HCT116 (cell line): Measurements from ENCODE around the gene TNFRSF21. TPM values are rescaled to one million over a fixed set of nuclear protein-coding genes. Genes with fewer than 3 reads are reported as not detected.

Source experiments
- ATAC-seq: fragments of 200-7000 bp; cut with Tn5 transposase; 2 replicates; pipeline ENCODE4 v1.9.1; 2020; ENCODE audit warnings: mild to moderate bottlenecking, moderate library complexity
- BruUV-seq: library from RNA; stranded (reverse); fragments of 400-500 nt; replicated peaks from 2 replicates; lab custom pipeline; 2021; lab: Mats Ljungman, UMichigan
- CTCF ChIA-PET: fragments of 300-600 bp; sonication (Branson Sonifier 250); formaldehyde crosslinking; loops from one replicate; lab custom pipeline; 2021; ENCODE audit warnings: antibody characterized with exemption; lab: Charles Lee
- POLR2A ChIA-PET: fragments of 300-600, 350-600 bp; sonication (Branson Sonifier 250); formaldehyde crosslinking; loops from one replicate; lab custom pipeline; 2021; ENCODE audit warnings: antibody characterized with exemption; lab: Charles Lee
- RAD21 ChIA-PET, 2 experiments: fragments of 300-600 bp; sonication (Branson Sonifier 250); formaldehyde crosslinking; loops; one replicate each; lab custom pipeline; 2023; ENCODE audit warnings: low total read pairs in 2 of 2; ENCODE audit not compliant: uncharacterized antibody in 2 of 2, unreplicated experiment in 2 of 2, low non-redundant PET in 1 of 2; lab: Charles Lee
- DNase-seq: peaks from one replicate; pipeline ENCODE4 v3.0.0-alpha.2; 2010; ENCODE audit warnings: low read depth, low spot score
- H2AFZ ChIP-seq: fragments of 200-600 bp; shearing (Covaris generic), sonication (generic); 2 replicates; pipeline ENCODE4 v1.6.1; 2017; ENCODE audit warnings: low read depth, mixed run types, mixed read lengths, antibody characterized with exemption, low read length; ENCODE audit not compliant: poor library complexity, severe bottlenecking
- H3K27ac ChIP-seq: 2 replicates; pipeline ENCODE4 v1.5.1; 2012; ENCODE audit warnings: low read depth, low read length
- H3K27me3 ChIP-seq: fragments of 200-600 bp; sonication (generic); 2 replicates; pipeline ENCODE4 v1.6.1; 2016; ENCODE audit warnings: mixed run types, low read length, mixed read lengths; ENCODE audit not compliant: insufficient read depth
- H3K36me3 ChIP-seq, 2 experiments: fragments of 200-500 bp in 1 of 2; fragments of 200-600 bp in 1 of 2; sonication (Bioruptor generic) in 1 of 2; sonication (generic) in 1 of 2; 2 replicates each; pipeline versions ENCODE4 v1.5.1 to v1.6.1; 2014 to 2016; ENCODE audit warnings: low read length in 2 of 2, inconsistent platforms in 1 of 2, mixed read lengths in 1 of 2, mixed run types in 1 of 2; ENCODE audit not compliant: insufficient read depth in 2 of 2, control insufficient read depth in 1 of 2
- H3K4me1 ChIP-seq, 2 experiments: fragments of 200-600 bp in 1 of 2; sonication (generic) in 1 of 2; 2 replicates each; pipeline versions ENCODE4 v1.5.1 to v1.6.1; 2012 to 2017; ENCODE audit warnings: low read length in 2 of 2, inconsistent platforms in 1 of 2, mild to moderate bottlenecking in 1 of 2, mixed read lengths in 1 of 2, mixed run types in 1 of 2, moderate library complexity in 1 of 2; ENCODE audit not compliant: insufficient read depth in 2 of 2, control insufficient read depth in 1 of 2
- H3K4me2 ChIP-seq: fragments of 200-600 bp; sonication (generic); 2 replicates; pipeline ENCODE4 v1.6.1; 2017; ENCODE audit warnings: mixed run types, low read length, mixed read lengths
- H3K4me3 ChIP-seq, 2 experiments: fragments of 200-600 bp in 1 of 2; sonication (generic) in 1 of 2; replicated peaks in 1 of 2; 2 replicates each; pipeline ENCODE4 v1.5.1; 2011 to 2016; ENCODE audit warnings: low read length in 2 of 2, control low read depth in 1 of 2, low read depth in 1 of 2, mild to moderate bottlenecking in 1 of 2, mixed read lengths in 1 of 2, mixed run types in 1 of 2
- H3K79me2 ChIP-seq: fragments of 200-600 bp; sonication (generic); 2 replicates; pipeline ENCODE4 v1.6.1; 2017; ENCODE audit warnings: mild to moderate bottlenecking, mixed run types, low read length, moderate library complexity, mixed read lengths; ENCODE audit not compliant: insufficient read depth
- H3K9ac ChIP-seq: fragments of 200-600 bp; sonication (generic); 2 replicates; pipeline ENCODE4 v1.6.1; 2016; ENCODE audit warnings: low read length, mixed read lengths
- H3K9me2 ChIP-seq: fragments of 200-600 bp; sonication (generic), shearing (Covaris generic); 2 replicates; pipeline ENCODE4 v1.6.1; 2017; ENCODE audit warnings: mixed run types, mild to moderate bottlenecking, moderate library complexity; ENCODE audit not compliant: insufficient read depth
- H3K9me3 ChIP-seq, 2 experiments: fragments of 200-500 bp in 1 of 2; fragments of 200-600 bp in 1 of 2; sonication (Bioruptor generic) in 1 of 2; sonication (generic) in 1 of 2; 2 replicates each; pipeline ENCODE4 v1.6.1; 2014 to 2017; ENCODE audit warnings: low read length in 2 of 2, mixed read lengths in 2 of 2, inconsistent platforms in 1 of 2, low read depth in 1 of 2, mild to moderate bottlenecking in 1 of 2, mixed run types in 1 of 2, moderate library complexity in 1 of 2; ENCODE audit not compliant: control insufficient read depth in 1 of 2, insufficient read depth in 1 of 2
- H4K20me1 ChIP-seq: fragments of 200-600 bp; sonication (generic), shearing (Covaris generic); 2 replicates; pipeline ENCODE4 v1.6.1; 2017; ENCODE audit warnings: mixed run types, mild to moderate bottlenecking, moderate library complexity; ENCODE audit not compliant: insufficient read depth
- EZH2 ChIP-seq: fragments of 200-600 bp; sonication (generic); IDR thresholded peaks from 2 replicates; pipeline ENCODE4 v1.6.1; 2017; ENCODE audit warnings: antibody characterized with exemption, mixed run types
- EZH2phosphoT487 ChIP-seq: fragments of 200-600 bp; IDR thresholded peaks from 2 replicates; pipeline ENCODE4 v1.6.1; 2018; ENCODE audit warnings: antibody characterized with exemption, borderline replicate concordance
- FOSL1 ChIP-seq: IDR thresholded peaks from 2 replicates; pipeline ENCODE4 v1.6.1; 2012; ENCODE audit warnings: low read depth
- JUND ChIP-seq: IDR thresholded peaks from 2 replicates; pipeline ENCODE4 v1.6.1; 2012
- MAX ChIP-seq: IDR thresholded peaks from 2 replicates; pipeline ENCODE4 v1.6.1; 2012
- POLR2A ChIP-seq: IDR thresholded peaks from 2 replicates; pipeline ENCODE4 v1.7.0; 2011; ENCODE audit warnings: borderline replicate concordance; ENCODE audit not compliant: insufficient read depth, insufficient read length; ENCODE audit errors: extremely low read depth
- POLR2AphosphoS5 ChIP-seq: IDR thresholded peaks from 2 replicates; pipeline ENCODE4 v1.6.1; 2011; ENCODE audit warnings: mild to moderate bottlenecking, low read depth, low read length, moderate library complexity
- REST ChIP-seq: IDR thresholded peaks from 2 replicates; pipeline ENCODE4 v1.6.1; 2012; ENCODE audit warnings: low read depth
- SP1 ChIP-seq: IDR thresholded peaks from 2 replicates; pipeline ENCODE4 v1.6.1; 2012; ENCODE audit warnings: low read depth
- SRF ChIP-seq: IDR thresholded peaks from 2 replicates; pipeline ENCODE4 v1.6.1; 2012; ENCODE audit warnings: low read depth
- TCF7L2 ChIP-seq: IDR thresholded peaks from 2 replicates; pipeline ENCODE4 v1.7.0; 2011; ENCODE audit warnings: borderline replicate concordance, inconsistent platforms; ENCODE audit not compliant: insufficient read depth, insufficient read length; ENCODE audit errors: extremely low read depth
- YY1 ChIP-seq: IDR thresholded peaks from 2 replicates; pipeline ENCODE4 v1.6.1; 2011; ENCODE audit warnings: low read length, low read depth, moderate library complexity, mild to moderate bottlenecking; ENCODE audit not compliant: insufficient replicate concordance; ENCODE audit errors: extremely low read depth
- ZBTB33 ChIP-seq: IDR thresholded peaks from 2 replicates; pipeline ENCODE4 v1.6.1; 2011; ENCODE audit warnings: mild to moderate bottlenecking, low read length, moderate library complexity; ENCODE audit not compliant: insufficient replicate concordance; ENCODE audit errors: extremely low read depth
- ZFX ChIP-seq: fragments of 450-650 bp; IDR thresholded peaks from 2 replicates; pipeline ENCODE4 v1.6.1; 2017
- intact Hi-C: fragments of 100-400 bp; cut with micrococcal nuclease; formaldehyde crosslinking; loops from 2 replicates; pipeline ENCODE4 v1.10.0; 2022
- total RNA-seq: library from RNA; stranded (reverse); gene quantifications from one replicate; pipeline ENCODE4 v1.2.1, GENCODE V29; 2021; ENCODE audit not compliant: unreplicated experiment

The TNFRSF21 gene
- total RNA-seq, 1 experiment from 2014 or later = 48.3 TPM

GRCh38 chr6:47261191-47261590 is 48.5 kb downstream of the TNFRSF21 start:
- ChIA-PET RAD21 (no interaction called here), POLR2A (no interaction called here), CTCF (no interaction called here)
- ATAC-seq = no peak
- H3K27me3 ChIP-seq = no peaks in the 10 kb centered on the region
- intact Hi-C loops = no loop called here
- H3K4me1 ChIP-seq = no peaks in the 10 kb centered on the region
- no peak overlapping the region for H3K9ac ChIP-seq
- TF ChIP-seq JUND (no peak), SRF (no peak)
- no peak for DNase-seq
- H2AFZ ChIP-seq = no peak overlapping the region
- H3K27ac ChIP-seq = no peak overlapping the region
- H3K4me3 ChIP-seq = no peak overlapping the region
- peaks cover 8% of the 10 kb centered on the region for H4K20me1 ChIP-seq
- no peaks in the 10 kb centered on the region for H3K9me3 ChIP-seq
- no TSS peak for BruUV-seq
- no peak overlapping the region for H3K4me2 ChIP-seq
- peaks cover 54% of the 10 kb centered on the region for H3K79me2 ChIP-seq
- H3K36me3 ChIP-seq = no peaks in the 10 kb centered on the region
- no peaks in the 10 kb centered on the region for H3K9me2 ChIP-seq

- ChIA-PET CTCF (no interaction called here), RAD21 (no interaction called here), POLR2A (no interaction called here)
- H3K9me3 ChIP-seq = no peaks in the 10 kb centered on the region
- H4K20me1 ChIP-seq = peaks cover 6% of the 10 kb centered on the region
- H3K79me2 ChIP-seq = peaks cover 59% of the 10 kb centered on the region
- no peak overlapping the region for H3K9ac ChIP-seq
- no peak overlapping the region for H3K27ac ChIP-seq
- no peak overlapping the region for H2AFZ ChIP-seq
- no peaks in the 10 kb centered on the region for H3K27me3 ChIP-seq
- H3K9me2 ChIP-seq = no peaks in the 10 kb centered on the region
- H3K4me1 ChIP-seq = no peaks in the 10 kb centered on the region
- no peak overlapping the region for H3K4me3 ChIP-seq
- BruUV-seq = no TSS peak
- DNase-seq (no peak), ATAC-seq (no peak)
- no peak overlapping the region for H3K4me2 ChIP-seq
- intact Hi-C loops = no loop called here
- no peaks in the 10 kb centered on the region for H3K36me3 ChIP-seq
- TF ChIP-seq SRF (no peak), EZH2phosphoT487 (no peak), ZFX (no peak), FOSL1 (no peak), EZH2 (no peak), TCF7L2 (no peak), ZBTB33 (no peak), MAX (no peak), POLR2A (no peak), JUND (no peak), REST (no peak), SP1 (no peak), POLR2AphosphoS5 (no peak), YY1 (no peak)
- TF ChIP-seq, all 23 proteins: peak for 0
Observed at GRCh38 chr6:47260021-47260420, 49.7 kb downstream of the TNFRSF21 start.
